Fibroblast of lung (primary cell): ENCODE data around the gene OTUD7B. TPM values are rescaled to one million over a fixed set of nuclear protein-coding genes. Genes with fewer than 3 reads are reported as not detected.

Source experiments
- DNase-seq, 2 donors: peaks; one replicate each; pipeline versions ENCODE4 v3.0.0 to v3.0.0-alpha.2; 2010; ENCODE audit warnings: low read depth in 2 of 2
- H2AFZ ChIP-seq: 2 replicates; pipeline ENCODE4 v1.5.1; 2012; ENCODE audit warnings: low read length, control low read depth, inconsistent platforms
- H3K27ac ChIP-seq: 2 replicates; pipeline ENCODE4 v1.5.1; 2011; ENCODE audit warnings: low read length, control low read depth; ENCODE audit not compliant: insufficient read depth
- H3K27me3 ChIP-seq: 2 replicates; pipeline ENCODE4 v1.5.1; 2011; ENCODE audit warnings: mild to moderate bottlenecking, low read length; ENCODE audit not compliant: control insufficient read depth, insufficient read depth
- H3K36me3 ChIP-seq: 2 replicates; pipeline ENCODE4 v1.5.1; 2011; ENCODE audit warnings: low read length; ENCODE audit not compliant: control insufficient read depth, insufficient read depth
- H3K4me1 ChIP-seq: 2 replicates; pipeline ENCODE4 v1.5.1; 2011; ENCODE audit warnings: low read length; ENCODE audit not compliant: control insufficient read depth, insufficient read depth; ENCODE audit errors: extremely low read depth
- H3K4me2 ChIP-seq: 2 replicates; pipeline ENCODE4 v1.5.1; 2011; ENCODE audit warnings: low read length, control low read depth; ENCODE audit not compliant: insufficient read depth; ENCODE audit errors: extremely low read depth
- H3K4me3 ChIP-seq, 4 experiments: fragments of 200-600 bp in 1 of 4; sonication (generic) in 1 of 4; replicated peaks in 1 of 4; 2 replicates each; pipeline ENCODE4 v1.5.1; 2011 to 2016; ENCODE audit warnings: low read length in 4 of 4, low read depth in 3 of 4, mild to moderate bottlenecking in 3 of 4, control low read depth in 2 of 4, inconsistent platforms in 1 of 4, mixed read lengths in 1 of 4; ENCODE audit not compliant: insufficient read depth in 1 of 4; ENCODE audit errors: control extremely low read depth in 1 of 4
- H3K79me2 ChIP-seq: 2 replicates; pipeline ENCODE4 v1.5.1; 2012; ENCODE audit warnings: mild to moderate bottlenecking, low read length, inconsistent platforms; ENCODE audit not compliant: control insufficient read depth, insufficient read depth
- H3K9ac ChIP-seq: 2 replicates; pipeline ENCODE4 v1.5.1; 2011; ENCODE audit warnings: mild to moderate bottlenecking, low read length, control low read depth; ENCODE audit not compliant: insufficient read depth
- H3K9me3 ChIP-seq: 2 replicates; pipeline ENCODE4 v1.5.1; 2012; ENCODE audit warnings: low read depth, low read length; ENCODE audit not compliant: control insufficient read depth, insufficient read depth
- H4K20me1 ChIP-seq: 2 replicates; pipeline ENCODE4 v1.5.1; 2011; ENCODE audit warnings: low read length; ENCODE audit not compliant: control insufficient read depth, insufficient read depth; ENCODE audit errors: extremely low read depth
- CTCF ChIP-seq, 2 donors: IDR thresholded peaks in 1 of 2; conservative IDR thresholded peaks in 1 of 2; 1 replicate in 1 of 2; 2 replicates in 1 of 2; pipeline ENCODE4 v1.5.1; 2011 to 2012; ENCODE audit warnings: low read length in 2 of 2, control low read depth in 1 of 2, inconsistent platforms in 1 of 2, low read depth in 1 of 2, mild to moderate bottlenecking in 1 of 2
- EZH2 ChIP-seq: IDR thresholded peaks from 2 replicates; pipeline ENCODE4 v1.5.1; 2012; ENCODE audit warnings: low read length, control low read depth, mild to moderate bottlenecking; ENCODE audit errors: missing control alignments
- polyA plus RNA-seq, 2 donors: library from polyadenylated mRNA; depleted of rRNA in 1 of 2; stranded (reverse) in 1 of 2; unstranded in 1 of 2; fragments of >200 nt; gene quantifications; 2 replicates each; pipeline ENCODE4 v1.2.1, GENCODE V29; 2011 to 2012; ENCODE audit warnings: missing spikeins in 1 of 2
- total RNA-seq: library from RNA; depleted of rRNA; stranded (reverse); fragments of >200 nt; gene quantifications from 2 replicates; pipeline ENCODE4 v1.2.1, GENCODE V29; 2014

The OTUD7B gene
- total and polyA plus RNA-seq, 2 donors (not counting 1 experiment from before 2014, with no cell fraction given) = 10.1 to 17.3 TPM

DNA sequence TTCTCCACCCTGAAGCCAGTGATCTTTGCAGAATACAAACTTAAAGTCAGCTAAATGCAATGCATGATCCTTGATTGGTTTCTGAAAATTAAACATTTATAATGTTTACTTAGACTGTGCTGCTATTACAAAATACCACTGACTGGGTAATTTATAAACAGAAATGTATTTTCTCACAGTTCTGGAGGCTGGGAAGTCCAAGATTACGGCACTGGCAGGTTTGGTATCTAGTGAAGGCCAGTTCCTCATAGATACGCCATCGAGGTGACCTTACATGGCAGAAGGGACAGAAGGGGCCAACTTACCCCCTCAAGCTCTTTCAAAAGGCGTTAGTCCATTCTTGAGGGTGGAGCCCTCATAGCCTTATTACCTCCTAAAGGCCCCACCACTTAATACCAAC, 114.0 kb downstream of the OTUD7B start:
- no peak overlapping the region for H3K4me2 ChIP-seq
- no peak overlapping the region for H3K9ac ChIP-seq
- H4K20me1 ChIP-seq = no peaks in the 10 kb centered on the region
- H3K9me3 ChIP-seq = no peaks in the 10 kb centered on the region
- DNase-seq = no peak
- H3K4me1 ChIP-seq = no peaks in the 10 kb centered on the region
- TF ChIP-seq CTCF (conservative IDR thresholded peaks at IDR 0.05 in 1 of 2, IDR thresholded peaks at IDR 0.05 in 1 of 2; ENCODE audit: low read depth in 1 of 2, low read length in 2 of 2) (no peak), EZH2 (no peak)
- H3K27me3 ChIP-seq = no peaks in the 10 kb centered on the region
- no peak overlapping the region for H3K4me3 ChIP-seq
- no peak overlapping the region for H2AFZ ChIP-seq
- H3K36me3 ChIP-seq = no peaks in the 10 kb centered on the region
- no peaks in the 10 kb centered on the region for H3K79me2 ChIP-seq
- H3K27ac ChIP-seq = no peak overlapping the region

DNA sequence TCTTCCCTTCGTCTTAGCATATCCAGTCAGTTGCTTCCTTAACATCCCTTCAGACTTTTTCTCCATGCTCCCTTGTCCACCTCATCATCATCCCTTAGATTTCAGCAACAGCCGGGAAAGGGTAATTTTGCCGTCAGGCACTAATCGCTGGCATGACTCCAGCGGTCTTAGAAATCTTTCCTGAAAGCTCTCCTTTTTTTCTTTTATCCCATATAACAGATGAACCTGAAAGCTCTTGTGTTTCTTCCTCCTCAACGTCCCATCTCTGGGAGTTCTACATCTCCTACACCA, 121.6 kb downstream of the OTUD7B start:
- Histone ChIP-seq H3K79me2 (peaks cover 3% of the 10 kb centered on the region), H3K27me3 (no peaks in the 10 kb centered on the region), H3K4me1 (peaks cover 5% of the 10 kb centered on the region), H3K9me3 (no peaks in the 10 kb centered on the region), H3K27ac (peak overlapping the region; percentile 98), H3K9ac (peak overlapping the region; percentile 73), H3K4me3 (peak overlapping the region; percentile 39 to 80 (median 62)), H3K4me2 (peak overlapping the region; percentile 79), H4K20me1 (no peaks in the 10 kb centered on the region), H3K36me3 (no peaks in the 10 kb centered on the region), H2AFZ (peak overlapping the region; percentile 95)
- no peak for DNase-seq
- TF ChIP-seq EZH2 = no peak
- TF ChIP-seq CTCF (conservative IDR thresholded peaks at IDR 0.05 in 1 of 2, IDR thresholded peaks at IDR 0.05 in 1 of 2; ENCODE audit: low read depth in 1 of 2, low read length in 2 of 2) = no peak

- Histone ChIP-seq H3K36me3 (no peaks in the 10 kb centered on the region), H2AFZ (peak overlapping the region; percentile 95), H3K4me3 (peak overlapping the region; percentile 39 to 80 (median 62)), H3K27ac (peak overlapping the region; percentile 98), H3K9ac (peak overlapping the region; percentile 73), H3K9me3 (no peaks in the 10 kb centered on the region), H4K20me1 (no peaks in the 10 kb centered on the region), H3K4me1 (peaks cover 5% of the 10 kb centered on the region), H3K27me3 (no peaks in the 10 kb centered on the region), H3K4me2 (peak overlapping the region; percentile 79), H3K79me2 (peaks cover 3% of the 10 kb centered on the region)
- DNase-seq = peak; percentile 88 to 95
- TF ChIP-seq CTCF (conservative IDR thresholded peaks at IDR 0.05 in 1 of 2, IDR thresholded peaks at IDR 0.05 in 1 of 2; ENCODE audit: low read depth in 1 of 2, low read length in 2 of 2) = peak; percentile 44 to 68
- no peak for TF ChIP-seq EZH2
Observed at GRCh38 chr1:149888247-149888998, 122.1 kb downstream of the OTUD7B start.

Other genes starting within 250 kb of the OTUD7B start
- gene FCGR1A, start 228.0 kb downstream of the OTUD7B start, total RNA-seq = not detected in 2 replicates
- gene FCGR1A, start 228.0 kb downstream of the OTUD7B start, polyA plus RNA-seq = not detected in 2 replicates
- 10.0 and 12.4 TPM in 2 replicates for gene BOLA1, start 111.2 kb downstream of the OTUD7B start, total RNA-seq
- 6.4 and 7.0 TPM in 2 replicates for gene BOLA1, start 111.2 kb downstream of the OTUD7B start, polyA plus RNA-seq
- gene SV2A, start 92.9 kb downstream of the OTUD7B start, total RNA-seq = 17.5 and 39.6 TPM in 2 replicates
- 26.8 and 35.8 TPM in 2 replicates for gene SV2A, start 92.9 kb downstream of the OTUD7B start, polyA plus RNA-seq
- gene SF3B4, start 82.9 kb downstream of the OTUD7B start, total RNA-seq = 8.0 and 9.9 TPM in 2 replicates
- gene SF3B4, start 82.9 kb downstream of the OTUD7B start, polyA plus RNA-seq = 29.9 and 41.2 TPM in 2 replicates
- gene MTMR11, start 73.8 kb downstream of the OTUD7B start, total RNA-seq = 5.6 and 14.0 TPM in 2 replicates
- 14.5 and 17.5 TPM in 2 replicates for gene MTMR11, start 73.8 kb downstream of the OTUD7B start, polyA plus RNA-seq
- 30.6 and 42.6 TPM in 2 replicates for gene VPS45, start 57.0 kb upstream of the OTUD7B start, total RNA-seq
- gene VPS45, start 57.0 kb upstream of the OTUD7B start, polyA plus RNA-seq = 43.2 and 50.0 TPM in 2 replicates
- gene PLEKHO1, start 139.2 kb upstream of the OTUD7B start, total RNA-seq = 55.0 and 65.6 TPM in 2 replicates
- gene PLEKHO1, start 139.2 kb upstream of the OTUD7B start, polyA plus RNA-seq = 35.1 and 48.3 TPM in 2 replicates
- gene ANP32E, start 225.4 kb upstream of the OTUD7B start, total RNA-seq = 17.5 and 24.6 TPM in 2 replicates
- 22.4 and 29.2 TPM in 2 replicates for gene ANP32E, start 225.4 kb upstream of the OTUD7B start, polyA plus RNA-seq
- not detected in 2 replicates for gene CA14, start 247.0 kb upstream of the OTUD7B start, total RNA-seq
- gene CA14, start 247.0 kb upstream of the OTUD7B start, polyA plus RNA-seq = 0.08 TPM in 1 of 2 replicates, not detected in the other